Parathyroid adenoma (tissue), 2 donors: ENCODE measurements around the gene THAP9.

Experiments used
- H2AFZ ChIP-seq: fragments of 300-600 bp; sonication (generic); one replicate; pipeline ENCODE4 v1.7.0; 2017; ENCODE audit warnings: antibody characterized with exemption, mild to moderate bottlenecking
- H3K27ac ChIP-seq: fragments of 300-600 bp; sonication (generic); one replicate; pipeline ENCODE4 v1.7.0; 2017
- H3K27me3 ChIP-seq: fragments of 300-600 bp; sonication (generic); one replicate; pipeline ENCODE4 v1.7.0; 2017; ENCODE audit warnings: low read length; ENCODE audit not compliant: control insufficient read depth, insufficient read depth
- H3K36me3 ChIP-seq: fragments of 300-600 bp; sonication (generic); one replicate; pipeline ENCODE4 v1.7.0; 2017; ENCODE audit warnings: low read length; ENCODE audit not compliant: control insufficient read depth, insufficient read depth
- H3K4me1 ChIP-seq: fragments of 300-600 bp; sonication (generic); one replicate; pipeline ENCODE4 v1.7.0; 2017; ENCODE audit warnings: control low read depth
- H3K4me2 ChIP-seq: fragments of 300-600 bp; sonication (generic); one replicate; pipeline ENCODE4 v1.7.0; 2017; ENCODE audit warnings: low read length
- H3K4me3 ChIP-seq: fragments of 300-600 bp; sonication (generic); one replicate; pipeline ENCODE4 v1.7.0; 2017; ENCODE audit warnings: low read depth, low read length
- H3K79me2 ChIP-seq: fragments of 300-600 bp; sonication (generic); one replicate; pipeline ENCODE4 v1.7.0; 2017; ENCODE audit warnings: control low read depth
- H3K9ac ChIP-seq: fragments of 300-600 bp; sonication (generic); one replicate; pipeline ENCODE4 v1.7.0; 2017; ENCODE audit warnings: mild to moderate bottlenecking
- H3K9me3 ChIP-seq: fragments of 300-600 bp; sonication (generic); one replicate; pipeline ENCODE4 v1.7.0; 2017; ENCODE audit warnings: low read length; ENCODE audit not compliant: control insufficient read depth
- TF ChIP-seq, protein P1 (sequence below): fragments of 300-600 bp; sonication (generic); IDR thresholded peaks from one replicate; pipeline ENCODE4 v1.7.0; 2017; ENCODE audit warnings: antibody characterized with exemption, mild to moderate bottlenecking
- donor health status: primary hyperparathyroidism.

The THAP9 gene

DNA sequence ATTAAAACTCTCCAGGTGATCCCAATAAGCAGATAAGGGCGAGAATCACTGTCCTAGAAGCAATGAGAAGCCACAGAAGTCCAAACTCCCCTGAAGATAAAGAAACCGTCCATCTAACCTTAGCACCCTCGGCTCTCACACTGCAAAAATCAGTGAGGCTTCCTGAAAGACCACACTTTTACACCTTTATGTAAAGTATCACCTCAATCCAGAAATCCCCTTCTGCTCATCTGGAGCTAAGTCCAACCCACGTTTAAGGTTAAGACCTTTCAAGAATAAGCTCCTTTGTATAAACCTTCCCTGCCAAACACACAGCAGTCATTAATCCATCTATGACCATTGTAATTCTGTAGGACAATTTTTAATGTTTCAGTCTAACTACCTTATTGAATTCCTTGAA is 68.4 kb downstream of the THAP9 start:
- Histone ChIP-seq H3K9me3 (no peaks in the 10 kb centered on the region), H3K79me2 (no peaks in the 10 kb centered on the region), H3K27ac (no peak overlapping the region), H3K9ac (no peak overlapping the region), H3K4me2 (no peak overlapping the region), H3K4me1 (peaks cover 3% of the 10 kb centered on the region), H2AFZ (no peak overlapping the region), H3K4me3 (no peak overlapping the region), H3K27me3 (no peaks in the 10 kb centered on the region), H3K36me3 (no peaks in the 10 kb centered on the region)
- TF ChIP-seq, protein P1, sequence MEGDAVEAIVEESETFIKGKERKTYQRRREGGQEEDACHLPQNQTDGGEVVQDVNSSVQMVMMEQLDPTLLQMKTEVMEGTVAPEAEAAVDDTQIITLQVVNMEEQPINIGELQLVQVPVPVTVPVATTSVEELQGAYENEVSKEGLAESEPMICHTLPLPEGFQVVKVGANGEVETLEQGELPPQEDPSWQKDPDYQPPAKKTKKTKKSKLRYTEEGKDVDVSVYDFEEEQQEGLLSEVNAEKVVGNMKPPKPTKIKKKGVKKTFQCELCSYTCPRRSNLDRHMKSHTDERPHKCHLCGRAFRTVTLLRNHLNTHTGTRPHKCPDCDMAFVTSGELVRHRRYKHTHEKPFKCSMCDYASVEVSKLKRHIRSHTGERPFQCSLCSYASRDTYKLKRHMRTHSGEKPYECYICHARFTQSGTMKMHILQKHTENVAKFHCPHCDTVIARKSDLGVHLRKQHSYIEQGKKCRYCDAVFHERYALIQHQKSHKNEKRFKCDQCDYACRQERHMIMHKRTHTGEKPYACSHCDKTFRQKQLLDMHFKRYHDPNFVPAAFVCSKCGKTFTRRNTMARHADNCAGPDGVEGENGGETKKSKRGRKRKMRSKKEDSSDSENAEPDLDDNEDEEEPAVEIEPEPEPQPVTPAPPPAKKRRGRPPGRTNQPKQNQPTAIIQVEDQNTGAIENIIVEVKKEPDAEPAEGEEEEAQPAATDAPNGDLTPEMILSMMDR = no peak

DNA sequence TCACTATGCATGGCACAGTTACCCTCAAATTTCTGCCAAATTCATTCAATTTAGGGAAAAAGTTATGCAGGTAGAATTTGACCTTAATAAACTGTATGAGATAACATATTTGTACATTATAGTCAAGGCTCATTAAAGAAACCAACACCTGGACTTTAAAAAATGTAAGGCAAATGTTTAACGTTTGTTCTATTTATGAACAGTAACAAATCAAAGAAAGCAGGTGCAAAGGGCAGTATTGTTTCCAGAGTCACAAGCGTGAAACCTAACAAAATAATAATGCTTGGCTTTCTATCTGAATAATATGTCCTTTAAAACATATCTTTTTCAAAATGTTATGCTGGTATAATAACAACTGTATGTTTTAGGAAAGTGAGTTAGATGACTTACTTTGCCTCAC is 68.9 kb downstream of the THAP9 start:
- Histone ChIP-seq H3K27ac (no peak overlapping the region), H3K36me3 (no peaks in the 10 kb centered on the region), H3K9me3 (no peaks in the 10 kb centered on the region), H3K4me2 (no peak overlapping the region), H3K4me3 (no peak overlapping the region), H3K79me2 (no peaks in the 10 kb centered on the region), H2AFZ (no peak overlapping the region), H3K4me1 (peaks cover 3% of the 10 kb centered on the region), H3K9ac (no peak overlapping the region), H3K27me3 (no peaks in the 10 kb centered on the region)
- TF ChIP-seq, protein P1 = no peak
